Activated CD4-positive, alpha-beta T cell treated with anti-CD3 and anti-CD28 coated beads for 48 hours (primary cell): ENCODE results near the gene GNG12.

Experiments used
- DNase-seq: peaks from one replicate; pipeline ENCODE4 v3.0.0-alpha.2; 2020

Gene GNG12

DNA sequence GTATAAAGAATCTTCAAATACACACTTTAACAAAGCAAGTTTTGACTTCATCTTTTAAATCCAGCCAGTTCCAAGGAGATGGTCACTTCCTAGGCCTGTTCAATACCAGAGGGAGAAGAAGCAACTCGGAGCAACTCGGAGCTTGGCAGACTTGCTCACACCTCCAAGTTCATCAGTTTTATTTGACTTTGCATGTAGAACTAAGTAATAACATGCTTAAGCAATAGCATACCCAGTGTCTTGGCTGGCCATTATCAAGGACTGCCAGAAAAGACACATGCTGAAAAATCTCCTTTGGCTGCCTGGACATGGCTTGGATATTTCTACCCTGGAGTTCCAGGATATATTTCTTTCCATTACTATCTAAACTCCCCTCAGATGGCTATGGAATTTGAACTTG, 52.6 kb downstream of the GNG12 start:
- no peak for DNase-seq

DNA sequence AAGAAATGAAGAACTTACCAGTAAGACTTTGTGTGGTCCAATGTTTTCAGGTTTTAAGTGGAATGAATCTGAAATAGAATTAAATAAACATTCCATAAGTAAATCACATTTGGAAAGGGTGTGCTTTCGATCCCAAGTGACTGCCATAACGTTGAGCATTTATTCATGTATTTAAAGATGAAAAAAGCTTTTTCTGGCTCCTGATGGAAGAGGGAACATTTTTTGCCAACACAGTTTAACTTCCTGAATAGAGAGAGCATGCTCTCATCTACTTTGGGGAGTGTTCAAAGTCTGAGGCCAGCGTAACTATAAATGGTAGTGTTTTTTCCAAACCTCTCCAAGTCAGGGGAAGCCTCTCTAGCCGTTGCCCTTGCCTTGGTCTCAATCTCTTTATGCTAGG, 55.8 kb downstream of the GNG12 start:
- no peak for DNase-seq

DNA sequence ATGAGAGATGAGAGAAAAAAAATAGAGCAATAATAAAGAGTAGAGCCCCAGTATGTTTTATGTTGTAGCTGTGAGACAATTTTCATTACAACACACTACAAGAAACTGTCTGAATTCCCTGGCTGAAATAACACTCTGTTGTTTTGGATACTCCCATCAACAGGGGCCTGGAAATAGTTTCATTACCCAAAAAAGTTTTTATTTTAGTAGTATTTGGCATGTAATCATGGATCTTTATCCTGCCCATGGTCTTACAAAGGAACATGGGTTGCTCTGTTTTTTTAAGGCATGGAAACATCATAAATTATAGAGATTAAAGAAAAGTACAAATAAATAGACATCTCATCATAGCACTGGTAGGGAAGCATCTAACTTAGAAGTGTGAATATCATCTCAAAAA, 56.3 kb downstream of the GNG12 start:
- DNase-seq = no peak

DNA sequence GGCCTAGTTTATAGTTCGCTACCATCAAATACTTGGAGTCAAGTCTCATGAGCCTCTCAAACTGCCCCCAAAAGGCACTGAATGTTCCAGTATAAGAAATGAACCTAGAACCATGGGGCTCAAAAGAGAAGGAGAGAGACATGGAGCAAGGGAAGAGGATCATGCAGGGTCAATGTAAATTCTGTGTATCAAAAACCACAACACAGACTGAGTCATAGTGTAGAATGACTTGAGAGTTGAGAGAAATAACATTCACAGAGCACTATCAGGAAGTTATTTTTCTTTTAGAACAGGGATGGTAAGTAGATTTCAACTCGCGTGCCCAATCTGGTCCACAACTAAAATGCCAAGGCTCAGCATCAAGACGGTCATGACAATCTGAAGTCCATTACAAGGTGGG, 59.8 kb downstream of the GNG12 start:
- DNase-seq = no peak

DNA sequence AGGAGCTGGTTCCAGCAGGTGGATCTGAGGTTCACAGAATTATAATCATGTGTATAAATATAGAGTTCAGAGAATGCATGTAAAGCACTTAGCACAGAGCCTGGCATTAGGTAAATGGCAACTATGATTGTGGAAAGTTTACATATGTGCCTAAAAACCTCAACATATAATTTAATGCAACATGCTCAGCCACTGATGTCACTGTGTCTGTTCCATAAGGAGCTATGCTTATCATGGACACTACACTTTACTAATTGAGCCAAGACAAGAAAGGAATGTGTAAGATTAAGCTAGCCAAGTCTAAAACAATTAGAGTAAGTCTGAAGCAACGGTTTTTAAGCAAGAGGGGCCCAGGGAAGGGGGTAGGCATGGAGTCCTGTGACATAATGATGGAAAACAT, 61.5 kb downstream of the GNG12 start:
- no peak for DNase-seq

DNA sequence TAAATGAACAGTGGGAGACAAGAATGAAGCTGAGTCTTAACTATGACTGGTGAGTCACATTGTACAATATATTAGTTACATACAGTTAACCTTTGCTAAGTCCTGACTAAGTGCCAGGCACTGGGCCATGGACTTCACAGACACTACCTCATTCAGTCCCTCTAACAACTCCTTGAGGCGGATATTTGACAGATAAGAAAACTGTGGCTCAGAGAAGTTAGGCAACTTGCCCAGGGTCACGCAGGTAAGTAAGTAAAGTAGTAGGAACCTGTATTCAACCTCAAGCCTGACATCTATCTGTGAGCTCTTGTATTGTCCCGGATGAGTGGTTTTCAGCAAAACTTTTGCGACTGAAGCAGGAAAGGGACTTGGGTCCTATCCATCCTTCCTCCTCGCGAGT, 62.1 kb downstream of the GNG12 start:
- no peak for DNase-seq

DNA sequence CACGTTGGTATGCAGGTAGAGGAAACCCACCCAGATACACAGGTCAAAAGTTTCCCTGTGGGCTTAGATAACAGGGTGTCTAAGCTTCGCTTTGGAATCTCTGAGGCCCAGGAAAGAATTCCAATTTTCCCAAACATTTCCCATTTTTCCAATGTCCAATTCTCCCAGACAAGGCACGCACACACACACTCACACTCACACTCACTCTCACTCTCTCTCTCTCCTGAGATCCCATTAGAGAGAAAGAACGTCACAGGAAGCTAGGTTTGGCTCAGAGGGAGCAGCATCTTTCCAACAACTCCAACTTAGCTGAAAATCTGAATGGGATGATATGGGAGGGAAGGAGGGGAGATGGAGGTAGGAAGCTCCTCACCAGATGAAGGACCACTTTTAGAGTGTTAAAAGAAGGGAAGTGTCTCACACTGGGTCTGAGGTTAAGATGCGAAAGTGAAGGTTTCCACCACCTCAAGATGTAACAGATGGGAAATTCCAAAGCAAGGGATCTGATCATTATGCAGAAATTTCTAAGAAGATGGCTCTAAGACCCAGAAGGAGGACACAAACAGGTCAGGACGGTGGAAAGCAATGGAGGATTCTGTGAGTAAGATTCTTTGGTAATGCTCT, 63.5 kb downstream of the GNG12 start:
- no peak for DNase-seq

DNA sequence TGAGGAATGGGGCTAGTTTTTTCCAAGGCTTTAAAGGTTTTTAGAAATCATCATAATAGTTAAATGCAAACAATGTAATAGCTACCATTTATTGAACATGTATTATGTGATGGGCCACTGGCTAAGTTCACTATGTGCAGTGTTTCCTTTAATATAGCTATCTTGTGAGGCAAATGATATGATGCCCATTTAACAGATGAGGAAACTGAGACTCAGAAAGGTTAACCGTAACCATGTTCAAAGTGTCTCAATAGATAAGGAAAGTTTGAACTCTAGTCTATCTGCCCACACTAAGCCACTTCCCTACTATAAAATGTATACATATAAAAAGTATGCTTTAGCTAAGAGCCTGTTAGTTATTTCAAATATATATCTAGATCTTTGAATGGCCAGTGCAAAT, 64.8 kb downstream of the GNG12 start:
- no peak for DNase-seq

DNA sequence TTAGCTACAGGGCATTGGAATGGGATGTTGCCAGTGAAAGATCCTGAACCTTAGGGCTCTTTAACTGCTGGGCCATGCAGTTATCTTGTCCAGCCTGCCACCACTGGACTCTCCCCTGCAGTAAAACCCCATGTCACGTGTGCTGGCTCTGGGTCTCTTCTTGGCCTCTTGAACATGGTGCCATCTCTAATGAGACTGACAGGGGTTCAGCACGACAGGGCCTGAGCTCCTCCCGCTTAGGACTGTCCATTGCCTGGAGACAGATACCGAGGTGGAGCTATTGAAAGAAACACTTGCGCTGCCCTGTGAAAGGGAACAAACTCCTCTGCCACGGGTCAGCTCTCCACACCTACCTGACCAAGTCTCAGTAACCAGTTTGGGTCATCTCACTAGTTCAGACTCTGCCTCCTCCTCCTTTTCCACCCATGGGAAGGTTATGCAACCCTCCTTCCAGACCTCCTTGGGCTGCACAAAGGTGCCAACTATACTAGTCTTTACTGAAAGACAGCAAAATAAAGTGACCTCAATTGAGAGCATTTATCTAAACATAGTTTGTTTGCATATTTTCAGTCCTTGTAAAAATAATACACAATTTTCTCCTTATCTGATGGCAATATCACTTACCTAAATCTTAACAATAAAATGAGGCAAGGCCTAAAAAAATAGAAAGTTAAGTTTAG, 66.0 kb downstream of the GNG12 start:
- DNase-seq = no peak

DNA sequence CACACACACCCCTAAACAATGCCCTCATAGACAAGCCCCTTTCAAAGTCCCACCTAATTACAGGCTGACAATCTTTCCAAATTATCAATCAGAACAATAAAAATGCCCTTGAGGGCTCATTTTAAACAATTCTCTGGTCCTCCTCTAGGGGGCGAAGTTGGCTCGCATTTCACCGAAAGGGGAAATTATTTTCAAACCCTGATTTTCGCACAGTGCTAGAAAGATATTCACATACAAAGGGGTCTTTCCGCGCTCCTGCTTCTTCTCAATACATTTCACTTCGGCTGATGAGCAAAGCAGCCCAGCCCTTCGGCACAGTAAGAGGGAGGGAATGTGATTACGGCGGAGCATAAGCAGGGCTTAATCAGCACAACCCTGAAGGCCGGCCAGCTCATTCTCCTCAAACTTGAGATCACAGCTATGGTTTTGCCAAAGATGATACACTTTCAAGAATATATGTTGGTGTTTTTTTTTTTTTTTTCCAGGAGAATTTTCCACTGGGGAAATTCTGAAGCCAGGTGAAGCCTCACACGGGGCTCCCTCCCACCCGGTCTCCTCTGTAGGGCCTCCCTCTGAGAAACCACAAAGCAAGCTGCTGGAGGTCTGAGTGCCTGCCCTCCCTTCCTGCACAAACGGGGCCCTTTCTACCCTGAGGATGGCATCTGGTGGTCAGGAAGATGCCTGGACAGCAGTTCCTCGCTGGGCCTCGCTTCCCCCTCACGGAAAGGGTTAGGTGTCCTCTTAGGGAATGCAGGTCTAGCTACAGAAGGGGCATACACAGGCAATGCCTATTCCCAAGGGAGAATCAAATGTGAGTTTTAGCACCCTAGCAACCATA, 66.9 kb downstream of the GNG12 start:
- peak; percentile 59 for DNase-seq

DNA sequence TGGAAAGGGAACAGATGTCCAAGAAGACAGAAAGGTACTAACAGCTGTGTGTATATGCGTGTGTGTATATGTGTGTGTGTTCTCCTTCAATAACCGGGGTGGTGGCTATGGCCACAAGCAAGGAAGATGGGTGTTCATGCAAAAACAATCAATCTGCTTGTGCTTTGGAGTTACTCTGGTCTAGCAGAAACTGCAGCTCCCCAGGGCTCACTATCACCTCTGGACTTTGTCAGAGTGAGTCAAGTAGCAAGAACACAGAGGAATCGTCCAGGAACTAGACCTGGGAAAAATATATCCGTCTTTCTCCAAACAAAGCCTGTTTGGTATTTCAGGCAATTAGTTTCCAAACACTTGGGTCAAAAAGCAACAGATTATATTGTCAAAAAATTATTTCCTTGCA, 68.6 kb downstream of the GNG12 start:
- DNase-seq = no peak

DNA sequence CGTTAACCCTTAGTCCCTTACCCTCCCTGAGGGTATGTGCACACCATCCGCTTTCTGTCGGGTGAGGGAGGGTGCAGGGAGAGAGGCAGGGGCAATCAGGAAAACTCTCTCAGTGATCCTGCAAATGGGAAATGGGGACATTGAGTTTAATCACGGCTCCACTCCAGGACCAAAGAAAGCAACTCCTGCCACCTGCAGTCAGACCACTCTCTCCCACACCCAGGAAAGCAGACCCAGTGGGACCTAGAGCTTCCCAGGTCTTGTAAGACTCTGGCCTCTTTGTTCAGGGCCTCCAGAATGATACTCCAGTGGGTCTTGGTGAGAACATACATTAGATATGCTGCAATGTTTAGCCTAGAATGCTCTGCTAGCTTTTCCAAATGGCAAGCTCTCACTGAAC, 71.5 kb downstream of the GNG12 start:
- no peak for DNase-seq

DNA sequence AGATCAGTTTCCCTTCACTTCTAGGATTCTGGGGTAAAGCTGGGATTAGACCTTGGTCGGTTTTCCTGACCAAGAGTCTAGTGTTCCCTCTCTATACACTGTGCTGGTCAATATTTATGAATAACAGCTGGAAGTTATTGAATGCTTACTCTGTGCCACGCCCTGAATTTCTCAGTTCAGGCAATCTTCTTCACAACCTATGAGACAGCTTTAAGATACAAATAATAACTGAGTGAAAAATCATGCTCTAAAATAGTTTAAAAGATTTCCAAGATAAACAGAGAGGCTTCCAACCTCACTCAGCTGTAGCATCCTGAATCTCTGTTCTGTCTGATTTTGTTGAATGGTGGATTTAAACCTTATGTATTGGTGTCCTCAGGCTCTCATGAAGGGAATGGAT, 72.2 kb downstream of the GNG12 start:
- no peak for DNase-seq

DNA sequence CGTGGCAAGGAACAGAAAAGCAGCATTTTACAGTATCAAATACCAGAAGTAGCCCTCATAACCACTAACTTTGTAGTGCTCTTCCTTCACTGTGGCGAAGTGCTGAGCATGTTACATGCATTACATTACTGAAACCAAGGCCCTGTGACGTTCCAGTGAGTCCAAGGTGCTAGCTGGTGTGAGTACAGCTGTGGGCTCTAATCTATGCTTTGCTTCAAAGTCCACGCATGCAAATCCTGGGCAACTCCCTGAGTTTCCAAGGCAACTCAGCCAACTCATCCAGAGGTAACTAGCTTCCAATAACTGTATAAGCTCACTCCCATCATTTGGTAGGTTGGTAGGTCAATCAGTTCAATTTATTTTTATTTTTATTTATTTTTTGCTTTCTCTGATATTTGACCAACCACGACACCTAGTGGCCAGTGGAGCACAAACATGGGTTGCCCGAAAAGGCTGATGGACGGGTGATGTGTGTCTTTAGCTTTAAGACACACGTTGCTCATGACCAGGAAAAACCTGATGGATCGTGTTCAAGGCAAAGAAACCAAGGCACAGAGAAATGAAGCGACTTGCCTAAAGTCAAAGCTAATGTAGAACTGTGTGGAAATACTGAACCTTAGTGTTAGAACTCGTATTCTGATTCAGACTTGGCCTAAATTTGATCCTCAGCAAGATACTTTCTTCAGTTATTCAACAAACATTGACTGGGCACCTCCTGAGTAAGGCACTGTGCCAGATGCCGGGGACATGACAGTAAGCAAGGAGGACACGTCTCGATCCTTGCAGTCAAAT, 73.0 kb downstream of the GNG12 start:
- DNase-seq = peak; percentile 68

DNA sequence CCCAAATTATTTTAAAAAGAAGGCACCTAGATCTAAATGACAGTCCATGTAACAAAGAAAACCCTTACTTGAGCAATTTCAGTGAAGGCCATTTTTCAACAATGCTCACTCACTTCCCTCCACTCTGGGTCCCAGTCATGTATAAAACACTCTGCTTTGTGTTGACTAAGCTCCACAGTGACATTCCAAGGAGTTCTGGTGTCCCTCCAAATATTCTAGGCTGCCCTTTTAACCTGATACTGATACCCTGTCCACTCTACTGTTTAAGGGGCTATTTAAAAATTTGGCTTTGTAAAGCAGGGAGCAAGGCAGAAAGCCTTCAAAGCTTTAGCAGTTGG, 73.6 kb downstream of the GNG12 start:
- DNase-seq = no peak

DNA sequence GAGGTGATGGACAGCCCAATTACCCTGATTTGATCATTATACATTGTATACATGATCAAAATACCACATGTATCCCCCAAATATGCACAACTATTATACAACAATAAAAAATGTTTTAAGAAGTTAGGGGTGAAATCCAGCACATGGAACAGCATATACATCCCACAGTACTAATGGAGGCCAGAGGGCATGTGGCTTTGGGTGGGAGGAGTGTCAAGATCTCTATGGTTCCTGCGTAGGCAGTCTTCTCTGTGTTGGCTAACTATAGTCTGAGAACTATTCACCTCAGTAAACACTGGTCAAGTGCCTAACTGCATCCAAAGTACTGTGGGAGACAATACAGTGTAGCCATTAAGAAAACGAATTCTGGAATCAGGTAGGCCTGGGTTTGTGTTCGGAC, 74.2 kb downstream of the GNG12 start:
- DNase-seq = no peak

DNA sequence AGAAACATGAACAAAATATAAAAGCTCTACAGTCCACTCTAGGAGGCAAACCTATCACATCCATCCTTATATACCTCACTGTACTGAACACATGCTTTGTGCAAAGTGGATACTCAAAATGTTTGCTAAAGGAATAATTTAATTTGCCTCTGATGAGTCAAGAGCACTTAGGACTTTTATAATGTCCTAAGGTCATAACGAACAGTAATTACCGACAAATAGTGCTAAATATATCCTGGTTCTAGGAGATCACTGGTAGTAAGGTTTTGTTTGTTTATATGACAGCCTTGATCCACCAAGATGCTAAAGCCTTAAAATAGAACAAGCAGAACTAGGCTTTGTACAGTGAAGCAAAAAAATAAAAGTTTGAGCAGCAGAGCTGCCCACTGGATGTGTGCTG, 77.6 kb downstream of the GNG12 start:
- DNase-seq = no peak

DNA sequence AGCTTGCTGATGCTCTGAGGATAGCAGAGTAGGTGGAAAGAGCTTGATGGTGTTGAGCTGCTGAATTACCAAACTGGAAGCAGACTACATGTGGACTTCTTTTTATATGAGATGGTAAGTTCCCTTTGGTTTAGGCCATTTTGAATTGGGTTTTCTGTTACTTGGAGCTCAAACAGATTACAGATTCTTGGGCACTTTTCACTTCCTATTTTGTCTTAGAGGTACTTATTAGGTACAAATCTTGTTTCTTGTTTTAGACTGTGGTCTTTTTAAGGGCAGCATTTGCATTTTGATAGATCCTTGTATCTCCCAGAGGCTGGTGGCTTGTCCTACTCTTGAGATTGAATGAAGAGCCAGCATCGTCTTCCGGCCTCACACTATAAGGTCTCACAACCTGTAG, 78.1 kb downstream of the GNG12 start:
- no peak for DNase-seq

DNA sequence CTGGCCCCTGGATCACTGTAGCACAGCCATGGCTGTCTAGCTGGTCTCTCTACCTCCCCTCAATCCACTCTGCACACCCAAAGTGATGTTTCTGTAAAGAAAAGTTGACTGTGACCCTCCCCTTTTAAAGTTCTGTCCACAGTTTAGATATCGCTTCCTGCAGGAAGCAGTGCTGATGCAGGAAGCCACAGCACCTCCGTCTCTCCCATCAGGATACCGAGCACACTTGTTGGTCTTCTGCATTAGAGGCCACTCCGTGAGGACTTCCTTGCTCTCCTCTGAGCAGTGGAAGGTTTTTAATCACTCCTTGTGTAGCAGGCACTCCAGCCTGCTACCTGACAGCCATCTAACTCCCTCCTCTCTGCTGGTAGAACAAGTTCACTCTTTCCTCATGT, 78.7 kb downstream of the GNG12 start:
- DNase-seq = no peak

DNA sequence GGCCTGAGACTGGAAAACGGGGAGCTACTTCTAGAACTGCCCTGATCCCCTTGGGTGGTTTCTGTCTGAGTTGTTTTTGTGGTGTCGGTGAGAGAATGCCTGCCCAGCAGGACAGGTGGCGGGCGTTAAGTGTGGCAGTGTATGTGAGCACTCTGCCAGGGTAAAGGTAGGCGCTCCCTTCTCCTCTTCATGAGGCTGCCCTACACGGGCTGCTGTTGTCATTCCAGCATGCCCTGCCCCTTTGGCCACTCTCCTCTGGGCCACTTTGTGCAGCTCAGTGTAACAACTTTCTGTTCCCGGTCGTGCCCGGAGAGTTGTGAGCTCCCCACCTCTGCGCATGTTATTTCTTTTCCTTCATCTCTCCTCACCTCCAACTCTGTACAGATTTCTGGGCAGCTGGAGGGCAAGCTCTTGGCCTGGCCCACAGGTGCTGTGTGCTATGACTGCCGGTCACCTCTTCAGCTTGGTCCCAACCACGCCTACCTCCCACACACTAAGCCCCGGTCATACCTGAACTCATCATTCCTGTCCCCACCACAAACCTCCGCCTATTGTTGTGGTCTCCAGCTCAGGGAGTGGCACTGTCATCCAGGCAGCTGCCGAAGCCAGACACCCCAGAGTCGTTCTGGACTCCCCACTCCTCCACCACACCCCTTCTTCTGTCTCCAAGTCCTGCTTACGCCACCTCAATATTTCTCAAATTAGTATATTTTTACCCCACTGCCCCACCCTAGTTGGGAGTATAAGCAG, 79.3 kb downstream of the GNG12 start:
- peak; percentile 41 for DNase-seq

DNA sequence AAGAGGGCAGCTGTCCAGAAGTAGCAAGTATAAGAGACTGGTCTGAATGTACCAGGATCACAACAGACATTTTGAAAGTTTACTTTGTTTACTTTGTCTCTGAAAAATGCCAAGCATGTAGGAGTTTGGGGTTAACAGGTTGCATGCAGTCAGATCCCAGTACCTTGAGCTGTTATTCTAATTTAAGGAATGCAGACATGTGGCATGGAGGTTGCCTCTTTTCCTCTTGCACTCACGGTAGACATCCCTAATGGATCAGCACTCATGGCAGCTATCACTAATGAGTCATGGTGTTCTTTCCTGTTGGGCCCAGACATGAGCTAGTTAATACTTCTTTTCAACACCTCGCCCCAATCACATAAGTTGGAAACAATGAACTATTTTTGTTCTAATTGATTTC, 81.0 kb downstream of the GNG12 start:
- DNase-seq = no peak

DNA sequence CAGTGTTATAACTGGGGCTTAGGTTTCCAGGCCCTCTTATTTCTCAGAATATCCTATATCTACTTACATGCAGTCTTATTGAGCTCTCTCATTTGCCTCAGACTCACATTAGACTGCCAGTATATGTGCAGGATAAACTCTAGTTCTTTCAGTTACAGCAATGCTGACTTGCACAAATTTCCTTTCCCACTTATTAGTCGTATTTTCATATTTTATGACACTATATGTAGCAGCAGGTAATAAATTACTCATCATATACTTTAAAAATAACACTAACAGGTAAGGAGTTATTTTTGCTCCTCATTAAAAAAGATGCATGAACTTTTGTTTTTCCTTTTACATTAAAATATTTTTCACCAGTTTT, 82.6 kb downstream of the GNG12 start:
- no peak for DNase-seq
